ENCODE measurements around the gene NENF. TPM values are rescaled to one million over a fixed set of nuclear protein-coding genes. Genes with fewer than 3 reads are reported as not detected.

NENF gene
- polyA plus RNA-seq, 1 donor (not counting 4 experiments of a cell fraction or from before 2014, with no cell fraction given): 65.6 TPM

DNA sequence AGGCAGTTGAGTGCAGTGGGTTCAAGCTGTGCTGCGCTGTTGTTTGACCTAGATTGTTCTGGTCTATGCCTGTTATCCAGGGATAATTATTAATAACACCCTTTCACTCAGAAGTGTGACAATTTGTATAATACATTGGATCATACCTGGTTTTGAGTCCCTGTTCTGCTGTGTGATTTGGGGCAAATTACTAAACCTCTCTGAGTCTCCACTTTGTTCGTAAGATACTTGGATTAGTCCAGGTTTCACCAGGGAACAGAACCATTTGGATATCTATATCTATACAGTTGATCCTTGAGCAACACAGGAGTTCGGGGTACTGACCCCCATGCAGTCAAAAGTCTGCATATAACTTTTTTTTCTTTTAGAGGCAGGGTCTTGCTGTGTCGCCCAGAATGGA, 2.3 kb downstream of the NENF start:
- H3K27me3 ChIP-seq (ENCODE audit: control insufficient read depth, extremely low read depth, insufficient read depth, low read length): no peaks in the 10 kb centered on the region
- FAIRE-seq (no peak), DNase-seq (ENCODE audit: low read depth, low spot score) (no peak)
- no peak overlapping the region for H3K4me2 ChIP-seq (ENCODE audit: control insufficient read depth, extremely low read depth, insufficient read depth, low read depth, low read length)
- no peak overlapping the region for H3K9ac ChIP-seq (ENCODE audit: control insufficient read depth, extremely low read depth, insufficient read depth, low read length)
- no peak overlapping the region for H2AFZ ChIP-seq (ENCODE audit: control insufficient read depth, low read length)
- no peaks in the 10 kb centered on the region for H3K9me1 ChIP-seq (ENCODE audit: control insufficient read depth, extremely low read depth, insufficient read depth, low read length)
- no peak overlapping the region for H3K4me3 ChIP-seq (ENCODE audit: control insufficient read depth in 2 of 3, extremely low read depth in 1 of 3, insufficient read depth in 2 of 3, low read depth in 1 of 3, low read length in 3 of 3)
- peaks cover 13% of the 10 kb centered on the region for H3K4me1 ChIP-seq (ENCODE audit: control insufficient read depth, extremely low read depth, insufficient read depth, low read length)
- peaks cover 24% of the 10 kb centered on the region for H3K79me2 ChIP-seq (ENCODE audit: control insufficient read depth, insufficient read depth, low read length)
- TF ChIP-seq, protein P1, sequence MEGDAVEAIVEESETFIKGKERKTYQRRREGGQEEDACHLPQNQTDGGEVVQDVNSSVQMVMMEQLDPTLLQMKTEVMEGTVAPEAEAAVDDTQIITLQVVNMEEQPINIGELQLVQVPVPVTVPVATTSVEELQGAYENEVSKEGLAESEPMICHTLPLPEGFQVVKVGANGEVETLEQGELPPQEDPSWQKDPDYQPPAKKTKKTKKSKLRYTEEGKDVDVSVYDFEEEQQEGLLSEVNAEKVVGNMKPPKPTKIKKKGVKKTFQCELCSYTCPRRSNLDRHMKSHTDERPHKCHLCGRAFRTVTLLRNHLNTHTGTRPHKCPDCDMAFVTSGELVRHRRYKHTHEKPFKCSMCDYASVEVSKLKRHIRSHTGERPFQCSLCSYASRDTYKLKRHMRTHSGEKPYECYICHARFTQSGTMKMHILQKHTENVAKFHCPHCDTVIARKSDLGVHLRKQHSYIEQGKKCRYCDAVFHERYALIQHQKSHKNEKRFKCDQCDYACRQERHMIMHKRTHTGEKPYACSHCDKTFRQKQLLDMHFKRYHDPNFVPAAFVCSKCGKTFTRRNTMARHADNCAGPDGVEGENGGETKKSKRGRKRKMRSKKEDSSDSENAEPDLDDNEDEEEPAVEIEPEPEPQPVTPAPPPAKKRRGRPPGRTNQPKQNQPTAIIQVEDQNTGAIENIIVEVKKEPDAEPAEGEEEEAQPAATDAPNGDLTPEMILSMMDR (optimal IDR thresholded peaks at IDR 0.05 in 1 of 3, IDR thresholded peaks at IDR 0.05 in 1 of 3, conservative IDR thresholded peaks at IDR 0.05 in 1 of 3; ENCODE audit: extremely low read depth in 1 of 3, insufficient read depth in 2 of 3, low read length in 3 of 3): no peak
- no peak for TF ChIP-seq EZH2 (IDR thresholded peaks at IDR 0.05; ENCODE audit: low read length)
- H4K20me1 ChIP-seq (ENCODE audit: control insufficient read depth, extremely low read depth, insufficient read depth, low read length): no peaks in the 10 kb centered on the region
- dilution Hi-C loops (cut with MboI; ENCODE audit: extremely low pct_ligation_motif_present, low sequenced_read_pairs): no loop called here
- no peaks in the 10 kb centered on the region for H3K36me3 ChIP-seq (ENCODE audit: control insufficient read depth in 2 of 2, extremely low read depth in 1 of 2, insufficient read depth in 2 of 2, low read length in 2 of 2)
- no peaks in the 10 kb centered on the region for H3K9me3 ChIP-seq (ENCODE audit: control insufficient read depth, low read depth, low read length)
- no peak overlapping the region for H3K27ac ChIP-seq (ENCODE audit: control insufficient read depth, insufficient read depth, low read length)

DNA sequence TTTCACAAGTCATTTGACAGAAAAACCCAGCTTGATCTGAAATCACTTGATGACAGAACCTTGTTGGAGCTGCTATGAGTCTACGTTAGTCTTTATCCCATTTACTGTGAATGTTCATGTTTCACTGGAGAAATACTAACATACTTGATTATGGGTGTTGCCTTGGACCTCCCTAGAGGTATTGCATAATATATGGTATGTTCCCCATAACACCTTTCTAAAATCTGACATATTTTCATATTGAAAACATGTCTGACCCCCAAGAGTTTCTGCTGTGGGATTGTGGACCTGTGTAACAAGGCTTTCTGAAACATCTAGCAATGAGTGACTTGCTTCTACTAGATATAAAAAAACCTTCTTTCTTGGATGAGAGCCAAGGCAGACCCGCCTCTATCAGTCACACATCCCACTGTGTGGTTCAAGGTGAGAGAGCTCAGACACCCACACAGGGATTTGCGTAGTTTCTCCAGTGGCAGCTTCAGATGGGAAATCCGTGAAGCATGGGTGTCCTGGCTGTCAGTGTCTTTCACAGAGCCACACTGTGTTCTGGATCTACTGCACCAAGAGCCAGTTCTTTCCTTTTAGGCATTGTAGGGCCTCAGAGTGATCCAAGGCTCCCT, 4.6 kb downstream of the NENF start:
- Histone ChIP-seq H2AFZ (ENCODE audit: control insufficient read depth, low read length) (no peak overlapping the region), H4K20me1 (ENCODE audit: control insufficient read depth, extremely low read depth, insufficient read depth, low read length) (no peaks in the 10 kb centered on the region), H3K9me1 (ENCODE audit: control insufficient read depth, extremely low read depth, insufficient read depth, low read length) (no peaks in the 10 kb centered on the region), H3K27me3 (ENCODE audit: control insufficient read depth, extremely low read depth, insufficient read depth, low read length) (no peaks in the 10 kb centered on the region), H3K27ac (ENCODE audit: control insufficient read depth, insufficient read depth, low read length) (no peak overlapping the region), H3K9me3 (ENCODE audit: control insufficient read depth, low read depth, low read length) (no peaks in the 10 kb centered on the region), H3K4me3 (ENCODE audit: control insufficient read depth in 2 of 3, extremely low read depth in 1 of 3, insufficient read depth in 2 of 3, low read depth in 1 of 3, low read length in 3 of 3) (no peak overlapping the region), H3K79me2 (ENCODE audit: control insufficient read depth, insufficient read depth, low read length) (peaks cover 29% of the 10 kb centered on the region), H3K9ac (ENCODE audit: control insufficient read depth, extremely low read depth, insufficient read depth, low read length) (no peak overlapping the region), H3K4me1 (ENCODE audit: control insufficient read depth, extremely low read depth, insufficient read depth, low read length) (peaks cover 11% of the 10 kb centered on the region), H3K36me3 (ENCODE audit: control insufficient read depth in 2 of 2, extremely low read depth in 1 of 2, insufficient read depth in 2 of 2, low read length in 2 of 2) (no peaks in the 10 kb centered on the region), H3K4me2 (ENCODE audit: control insufficient read depth, extremely low read depth, insufficient read depth, low read depth, low read length) (no peak overlapping the region)
- no peak for FAIRE-seq
- no peak for DNase-seq (ENCODE audit: low read depth, low spot score)
- dilution Hi-C loops (cut with MboI; ENCODE audit: extremely low pct_ligation_motif_present, low sequenced_read_pairs): no loop called here
- TF ChIP-seq, protein P1 (optimal IDR thresholded peaks at IDR 0.05 in 1 of 3, IDR thresholded peaks at IDR 0.05 in 1 of 3, conservative IDR thresholded peaks at IDR 0.05 in 1 of 3; ENCODE audit: extremely low read depth in 1 of 3, insufficient read depth in 2 of 3, low read length in 3 of 3): no peak
- no peak for TF ChIP-seq EZH2 (IDR thresholded peaks at IDR 0.05; ENCODE audit: low read length)

All from keratinocyte (primary cell).